Smooth muscle cell (in vitro differentiated cells): Measurements from ENCODE around the gene RALGPS1. TPM values are rescaled to one million over a fixed set of nuclear protein-coding genes. Genes with fewer than 3 reads are reported as not detected.

Experiments used
- DNase-seq: peaks from one replicate; lab custom pipeline; 2025; ENCODE audit not compliant: unreplicated experiment; lab: John Stamatoyannopoulos, UW
- H2AFZ ChIP-seq: fragments of 200-600 bp; sonication (generic); 2 replicates; pipeline ENCODE4 v1.6.0; 2016; ENCODE audit warnings: antibody characterized with exemption, low read depth, mild to moderate bottlenecking
- H3F3A ChIP-seq: fragments of 200-600 bp; sonication (generic); 2 replicates; pipeline ENCODE4 v1.6.0; 2017; ENCODE audit warnings: antibody characterized with exemption, low read depth
- H3K27ac ChIP-seq: fragments of 200-600 bp; sonication (generic); 2 replicates; pipeline ENCODE4 v1.5.1; 2016; ENCODE audit warnings: low read depth, mild to moderate bottlenecking
- H3K27me3 ChIP-seq: fragments of 200-600 bp; sonication (generic); 2 replicates; pipeline ENCODE4 v1.6.1; 2016; ENCODE audit warnings: low read depth, mild to moderate bottlenecking
- H3K36me3 ChIP-seq: fragments of 200-600 bp; sonication (generic); 2 replicates; pipeline ENCODE4 v1.5.1; 2016; ENCODE audit warnings: low read depth
- H3K4me1 ChIP-seq: fragments of 200-600 bp; sonication (generic); 2 replicates; pipeline ENCODE4 v1.5.1; 2016; ENCODE audit warnings: low read depth
- H3K4me2 ChIP-seq: fragments of 200-600 bp; sonication (generic); 2 replicates; pipeline ENCODE4 v1.6.0; 2016; ENCODE audit warnings: mild to moderate bottlenecking
- H3K4me3 ChIP-seq: fragments of 200-600 bp; sonication (generic); 2 replicates; pipeline ENCODE4 v1.5.1; 2016; ENCODE audit warnings: mild to moderate bottlenecking
- H3K79me2 ChIP-seq: fragments of 200-600 bp; sonication (generic); 2 replicates; pipeline ENCODE4 v1.6.0; 2016; ENCODE audit warnings: low read depth, mild to moderate bottlenecking
- H3K9ac ChIP-seq: fragments of 200-600 bp; sonication (generic); 2 replicates; pipeline ENCODE4 v1.6.0; 2016; ENCODE audit warnings: low read depth
- H3K9me3 ChIP-seq: fragments of 200-600 bp; sonication (generic); replicated peaks from 2 replicates; pipeline ENCODE4 v1.5.1; 2016; ENCODE audit warnings: low read depth
- H4K20me1 ChIP-seq: fragments of 200-600 bp; sonication (generic); 2 replicates; pipeline ENCODE4 v1.6.0; 2016; ENCODE audit warnings: low read depth
- CTCF ChIP-seq: fragments of 200-600 bp; sonication (generic); IDR thresholded peaks from 2 replicates; pipeline ENCODE4 v1.5.1; 2017; ENCODE audit warnings: borderline replicate concordance, mild to moderate bottlenecking, antibody characterized with exemption; ENCODE audit not compliant: insufficient read depth, poor library complexity, severe bottlenecking
- WGBS: methylation state at CpG from one replicate; pipeline ENCODE4 v1.1.7; 2016; ENCODE audit warnings: low lambda C conversion rate; 5-methylcytosine and 5-hydroxymethylcytosine counted together
- polyA plus RNA-seq: library from polyadenylated mRNA; unstranded; fragments of >200 nt; fragmentation: Nextera tagmentation; extraction: Ambion mirVana; gene quantifications from 2 replicates; pipeline ENCODE4 v1.2.1, GENCODE V29; 2016
- total RNA-seq: library from RNA; depleted of rRNA; stranded (reverse); fragments of >200 nt; gene quantifications from 2 replicates; pipeline ENCODE4 v1.2.3, GENCODE V29; 2014

Gene RALGPS1
- total and polyA plus RNA-seq, 2 experiments from 2014 or later: 2.1 to 4.0 TPM

GRCh38 chr9:127201731-127202130 is 287.1 kb downstream of the RALGPS1 start:
- H2AFZ ChIP-seq: no peak overlapping the region
- TF ChIP-seq CTCF: no peak
- DNase-seq: no peak
- no peaks in the 10 kb centered on the region for H3F3A ChIP-seq
- H4K20me1 ChIP-seq: no peaks in the 10 kb centered on the region
- H3K27me3 ChIP-seq: no peaks in the 10 kb centered on the region
- 94% methylated on average over 11 of the region's 11 CpGs for WGBS
- H3K9ac ChIP-seq: no peak overlapping the region
- H3K27ac ChIP-seq: no peak overlapping the region
- no peaks in the 10 kb centered on the region for H3K36me3 ChIP-seq
- no peaks in the 10 kb centered on the region for H3K9me3 ChIP-seq
- no peak overlapping the region for H3K4me2 ChIP-seq
- peaks cover 5% of the 10 kb centered on the region for H3K4me1 ChIP-seq
- H3K4me3 ChIP-seq: no peak overlapping the region
- H3K79me2 ChIP-seq: no peaks in the 10 kb centered on the region

GRCh38 chr9:127202461-127203169 is 288.0 kb downstream of the RALGPS1 start:
- 76% methylated on average over 11 of the region's 11 CpGs for WGBS

GRCh38 chr9:127203681-127204327 is 289.2 kb downstream of the RALGPS1 start:
- no peak for DNase-seq

More at GRCh38 chr9:127202461-127203169, 288.0 kb downstream of the RALGPS1 start:
- Histone ChIP-seq H4K20me1 (no peaks in the 10 kb centered on the region), H3K9me3 (no peaks in the 10 kb centered on the region), H3F3A (no peaks in the 10 kb centered on the region), H3K4me2 (no peak overlapping the region), H3K4me1 (peaks cover 5% of the 10 kb centered on the region), H3K27ac (no peak overlapping the region), H3K4me3 (no peak overlapping the region), H3K36me3 (no peaks in the 10 kb centered on the region), H2AFZ (no peak overlapping the region), H3K79me2 (no peaks in the 10 kb centered on the region), H3K9ac (no peak overlapping the region), H3K27me3 (no peaks in the 10 kb centered on the region)
- no peak for DNase-seq
- TF ChIP-seq CTCF: no peak

More at GRCh38 chr9:127203681-127204327, 289.2 kb downstream of the RALGPS1 start:
- H3K36me3 ChIP-seq: no peaks in the 10 kb centered on the region
- H3K27me3 ChIP-seq: no peaks in the 10 kb centered on the region
- H4K20me1 ChIP-seq: no peaks in the 10 kb centered on the region
- no peak overlapping the region for H2AFZ ChIP-seq
- H3K9me3 ChIP-seq: no peaks in the 10 kb centered on the region
- no peak overlapping the region for H3K4me2 ChIP-seq
- TF ChIP-seq CTCF: no peak
- H3K79me2 ChIP-seq: no peaks in the 10 kb centered on the region
- no peak overlapping the region for H3K27ac ChIP-seq
- no peak overlapping the region for H3K9ac ChIP-seq
- H3K4me1 ChIP-seq: peaks cover 3% of the 10 kb centered on the region
- H3F3A ChIP-seq: no peaks in the 10 kb centered on the region
- WGBS: 86% methylated on average over 5 of the region's 5 CpGs
- no peak overlapping the region for H3K4me3 ChIP-seq
